ENCODE data around the gene BCAR3. TPM values are rescaled to one million over a fixed set of nuclear protein-coding genes. Genes with fewer than 3 reads are reported as not detected.

The BCAR3 gene
- total RNA-seq, 1 donor from 2014 or later: 74.8 TPM

DNA sequence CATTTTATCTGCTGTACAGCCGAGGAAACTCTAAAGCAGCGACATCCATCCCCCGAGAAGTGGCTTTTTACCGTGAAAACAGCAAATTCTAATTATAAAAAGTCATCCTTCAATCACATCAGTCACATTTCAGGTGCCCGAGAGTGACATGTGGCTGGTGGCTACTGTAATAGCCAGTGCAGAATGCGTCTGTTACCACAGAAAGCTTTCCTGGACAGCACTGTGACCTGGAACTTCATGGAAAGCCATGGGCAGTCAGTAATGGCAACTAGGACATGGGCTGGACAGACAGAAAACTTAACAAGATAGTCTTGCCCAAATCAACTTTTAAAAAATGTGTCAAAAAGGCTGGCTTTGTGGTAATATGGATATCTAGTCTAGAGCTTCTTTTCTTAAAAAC lies 106.6 kb downstream of the BCAR3 start:
- DNase-seq (ENCODE audit: low read depth): no peak
- H3K4me3 ChIP-seq (ENCODE audit: low read depth, low read length): no peak overlapping the region
- TF ChIP-seq, protein P1, sequence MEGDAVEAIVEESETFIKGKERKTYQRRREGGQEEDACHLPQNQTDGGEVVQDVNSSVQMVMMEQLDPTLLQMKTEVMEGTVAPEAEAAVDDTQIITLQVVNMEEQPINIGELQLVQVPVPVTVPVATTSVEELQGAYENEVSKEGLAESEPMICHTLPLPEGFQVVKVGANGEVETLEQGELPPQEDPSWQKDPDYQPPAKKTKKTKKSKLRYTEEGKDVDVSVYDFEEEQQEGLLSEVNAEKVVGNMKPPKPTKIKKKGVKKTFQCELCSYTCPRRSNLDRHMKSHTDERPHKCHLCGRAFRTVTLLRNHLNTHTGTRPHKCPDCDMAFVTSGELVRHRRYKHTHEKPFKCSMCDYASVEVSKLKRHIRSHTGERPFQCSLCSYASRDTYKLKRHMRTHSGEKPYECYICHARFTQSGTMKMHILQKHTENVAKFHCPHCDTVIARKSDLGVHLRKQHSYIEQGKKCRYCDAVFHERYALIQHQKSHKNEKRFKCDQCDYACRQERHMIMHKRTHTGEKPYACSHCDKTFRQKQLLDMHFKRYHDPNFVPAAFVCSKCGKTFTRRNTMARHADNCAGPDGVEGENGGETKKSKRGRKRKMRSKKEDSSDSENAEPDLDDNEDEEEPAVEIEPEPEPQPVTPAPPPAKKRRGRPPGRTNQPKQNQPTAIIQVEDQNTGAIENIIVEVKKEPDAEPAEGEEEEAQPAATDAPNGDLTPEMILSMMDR (conservative IDR thresholded peaks at IDR 0.05; ENCODE audit: low read depth, low read length): no peak

DNA sequence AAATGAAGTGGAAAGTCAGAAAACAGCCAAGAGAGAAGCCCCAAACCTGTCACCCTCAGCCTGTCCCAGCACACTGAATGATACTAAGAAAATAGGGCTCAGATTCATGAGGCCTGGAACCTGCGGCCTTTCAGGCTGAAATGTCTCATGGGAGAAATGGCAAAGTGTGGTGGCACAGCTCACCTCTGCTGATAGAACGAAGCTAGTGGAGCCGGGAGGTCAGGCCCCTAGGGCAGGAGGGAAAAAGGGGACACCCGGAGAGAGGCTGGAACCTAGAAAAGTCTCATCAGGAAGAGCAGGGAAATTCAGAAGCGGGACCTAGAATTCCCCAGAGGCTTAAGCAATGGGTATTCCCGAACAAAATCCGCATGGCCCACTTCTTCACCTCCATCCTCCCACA lies 107.1 kb downstream of the BCAR3 start:
- no peak for DNase-seq (ENCODE audit: low read depth)
- no peak overlapping the region for H3K4me3 ChIP-seq (ENCODE audit: low read depth, low read length)
- TF ChIP-seq, protein P1 (conservative IDR thresholded peaks at IDR 0.05; ENCODE audit: low read depth, low read length): no peak

DNA sequence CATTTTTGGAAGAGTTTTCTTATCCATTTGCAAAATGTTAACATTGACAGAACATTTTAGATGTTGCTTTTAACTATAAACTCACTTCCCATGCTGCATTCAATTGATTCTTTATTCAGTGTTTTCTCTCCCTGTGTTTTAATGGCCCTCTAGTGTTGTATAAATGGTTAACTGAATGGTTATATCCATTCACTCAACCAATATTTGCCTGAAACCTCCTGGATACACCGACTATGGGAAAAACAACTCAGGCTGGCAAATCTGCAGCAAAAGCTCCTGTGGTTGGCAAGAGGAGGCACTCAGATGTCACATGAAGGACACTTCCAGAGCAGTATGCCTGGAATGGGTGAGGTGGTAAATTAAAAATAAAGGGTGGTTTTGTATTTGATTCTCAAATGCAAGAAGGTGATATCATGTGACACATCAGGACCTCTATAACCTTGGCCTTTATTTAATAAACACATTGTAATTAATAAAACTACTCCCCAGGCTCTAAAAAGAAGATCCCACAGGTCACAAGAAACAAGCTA lies 107.6 kb downstream of the BCAR3 start:
- TF ChIP-seq, protein P1 (conservative IDR thresholded peaks at IDR 0.05; ENCODE audit: low read depth, low read length): no peak
- DNase-seq (ENCODE audit: low read depth): no peak
- no peak overlapping the region for H3K4me3 ChIP-seq (ENCODE audit: low read depth, low read length)

- no peak overlapping the region for H3K4me3 ChIP-seq (ENCODE audit: low read depth, low read length)
- DNase-seq (ENCODE audit: low read depth): no peak
- TF ChIP-seq, protein P1 (conservative IDR thresholded peaks at IDR 0.05; ENCODE audit: low read depth, low read length): no peak
These were observed 109.9 kb downstream of the BCAR3 start for GRCh38 chr1:93571623-93572310.

DNA sequence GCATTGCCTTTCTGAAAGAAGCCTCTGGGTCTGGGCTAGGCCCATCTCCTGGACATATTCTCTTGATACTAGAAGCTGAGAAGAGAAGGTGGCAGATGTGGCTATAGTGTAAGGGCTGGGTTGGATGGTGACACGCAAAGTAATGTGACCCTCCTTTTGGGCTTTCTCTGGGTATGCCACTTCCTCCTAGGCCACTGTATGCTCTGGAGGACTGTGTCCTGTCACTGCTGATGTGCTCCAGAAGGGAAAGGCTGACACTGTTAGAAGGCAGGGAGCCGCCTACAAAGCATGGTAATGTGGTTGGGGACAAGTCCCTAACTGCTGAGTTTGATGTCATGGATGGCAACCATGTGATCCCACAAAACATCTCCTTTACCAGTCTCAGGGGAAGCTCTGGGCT lies 112.1 kb downstream of the BCAR3 start:
- TF ChIP-seq, protein P1 (conservative IDR thresholded peaks at IDR 0.05; ENCODE audit: low read depth, low read length): no peak
- DNase-seq (ENCODE audit: low read depth): no peak
- no peak overlapping the region for H3K4me3 ChIP-seq (ENCODE audit: low read depth, low read length)

DNA sequence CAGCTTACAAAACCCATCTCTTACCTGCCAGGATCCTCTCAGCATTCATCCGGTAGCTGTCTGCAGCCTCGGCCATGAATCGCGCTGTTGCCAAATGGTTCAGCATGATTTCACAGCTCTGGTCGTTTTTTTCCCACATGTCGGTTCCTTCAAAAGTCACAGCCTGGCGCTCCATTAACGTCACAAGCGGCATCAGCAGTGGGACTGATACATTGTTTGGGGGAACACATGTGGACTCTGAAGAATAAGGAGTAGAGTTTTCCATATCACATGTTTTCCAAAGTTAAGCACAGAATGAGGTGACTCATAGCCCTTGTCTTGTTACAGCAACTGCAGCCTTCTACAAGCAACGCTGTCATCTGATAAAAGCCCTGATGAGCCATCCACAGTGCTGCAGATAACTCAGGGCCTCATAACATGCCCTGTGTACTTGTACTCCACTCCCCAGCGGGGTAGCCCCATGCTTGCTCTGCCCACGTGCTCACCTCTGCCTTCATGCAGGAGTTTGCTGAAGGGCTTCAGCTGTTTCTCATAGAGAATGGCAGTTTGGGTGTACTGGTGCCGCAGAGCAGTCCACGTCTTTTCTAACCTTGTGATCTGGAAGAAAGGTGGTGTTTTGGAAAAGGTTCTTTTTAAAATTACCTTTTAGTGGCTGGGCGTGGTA lies 114.2 kb downstream of the BCAR3 start:
- no peak overlapping the region for H3K4me3 ChIP-seq (ENCODE audit: low read depth, low read length)
- TF ChIP-seq, protein P1 (conservative IDR thresholded peaks at IDR 0.05; ENCODE audit: low read depth, low read length): no peak
- DNase-seq (ENCODE audit: low read depth): no peak
